Gastrocnemius medialis (tissue), 4 donors: Measurements from ENCODE around the gene HSD17B13. TPM values are rescaled to one million over a fixed set of nuclear protein-coding genes. Genes with fewer than 3 reads are reported as not detected.

Experiments
- ATAC-seq, 2 donors: fragments of 150-250 bp; one replicate each; pipeline ENCODE4 v1.9.1; 2016
- DNase-seq, 2 donors: peaks; one replicate each; pipeline ENCODE4 v3.0.0-alpha.2; 2019
- H3K27ac ChIP-seq, 4 donors: fragments of 200-600 bp; sonication (generic); 1 replicate in 1 of 4; 2 replicates in 3 of 4; pipeline ENCODE4 v1.5.1; 2016 to 2018; ENCODE audit warnings: mild to moderate bottlenecking in 2 of 4, moderate library complexity in 1 of 4
- H3K27me3 ChIP-seq, 3 donors: fragments of 200-600 bp; sonication (generic) in 2 of 3; 1 replicate in 1 of 3; 2 replicates in 2 of 3; pipeline versions ENCODE4 v1.5.1 to v1.6.0; 2016 to 2019; ENCODE audit warnings: mild to moderate bottlenecking in 1 of 3, moderate library complexity in 1 of 3
- H3K36me3 ChIP-seq, 2 donors: fragments of 200-600 bp; sonication (generic) in 1 of 2; one replicate each; pipeline ENCODE4 v1.5.1; 2017 to 2018
- H3K4me1 ChIP-seq, 2 donors: fragments of 200-600 bp; sonication (generic) in 1 of 2; one replicate each; pipeline ENCODE4 v1.5.1; 2016 to 2017; ENCODE audit warnings: mild to moderate bottlenecking in 2 of 2
- H3K4me3 ChIP-seq, 4 donors: fragments of 200-600 bp; sonication (generic) in 3 of 4; 1 replicate in 1 of 4; 2 replicates in 3 of 4; pipeline ENCODE4 v1.5.1; 2016 to 2019; ENCODE audit warnings: mild to moderate bottlenecking in 2 of 4
- H3K9me3 ChIP-seq, 3 donors: fragments of 200-600 bp; sonication (generic) in 2 of 3; 1 replicate in 1 of 3; 2 replicates in 2 of 3; pipeline ENCODE4 v1.5.1; 2016 to 2019
- CTCF ChIP-seq, 5 experiments: fragments of 450-650 bp in 3 of 5; fragments of 200-600 bp in 2 of 5; sonication (generic) in 2 of 5; IDR thresholded peaks in 4 of 5; conservative IDR thresholded peaks in 1 of 5; 1 replicate in 4 of 5; 2 replicates in 1 of 5; pipeline ENCODE4 v1.5.1; 2016 to 2019; ENCODE audit warnings: antibody characterized with exemption in 5 of 5, mild to moderate bottlenecking in 3 of 5, moderate library complexity in 3 of 5
- POLR2A ChIP-seq, 2 donors: fragments of 450-650 bp; IDR thresholded peaks; one replicate each; pipeline ENCODE4 v1.6.1; 2017; ENCODE audit warnings: antibody characterized with exemption in 2 of 2, mild to moderate bottlenecking in 2 of 2, moderate library complexity in 2 of 2
- in situ Hi-C, 4 donors: fragments of 200-750 bp; cut with MboI; loops; one replicate each; pipeline versions ENCODE4 v1.15.0 to v1.8.0; 2017; ENCODE audit warnings: low sequenced_read_pairs in 4 of 4
- intact Hi-C: fragments of 100-400 bp; cut with DNase I; formaldehyde crosslinking; loops from one replicate; pipeline ENCODE4 v1.15.1; 2023; ENCODE audit warnings: low total_unique reads
- total RNA-seq, 4 donors: library from RNA; depleted of rRNA; stranded (reverse); fragments of >200 nt; gene quantifications; one replicate each; pipeline versions ENCODE4 v1.1.0 to v1.2.3, GENCODE V29; 2016

Gene HSD17B13
- total RNA-seq, 4 donors from 2014 or later = 0.13 to 0.58 (median 0.28) TPM

GRCh38 chr4:87339440-87339839 lies 16.8 kb upstream of the HSD17B13 start:
- no peak overlapping the region for H3K4me3 ChIP-seq
- no peak overlapping the region for H3K27ac ChIP-seq
- TF ChIP-seq POLR2A (IDR thresholded peaks at IDR 0.05) (no peak), CTCF (IDR thresholded peaks at IDR 0.05 in 4 of 5, conservative IDR thresholded peaks at IDR 0.05 in 1 of 5) (no peak)
- H3K36me3 ChIP-seq = no peaks in the 10 kb centered on the region
- in situ Hi-C loops (no loop called here), intact Hi-C loops (no loop called here)
- H3K4me1 ChIP-seq = no peaks in the 10 kb centered on the region
- DNase-seq (no peak), ATAC-seq (no peak)
- H3K9me3 ChIP-seq = no peaks in the 10 kb centered on the region
- H3K27me3 ChIP-seq = no peaks in the 10 kb centered on the region

DNA sequence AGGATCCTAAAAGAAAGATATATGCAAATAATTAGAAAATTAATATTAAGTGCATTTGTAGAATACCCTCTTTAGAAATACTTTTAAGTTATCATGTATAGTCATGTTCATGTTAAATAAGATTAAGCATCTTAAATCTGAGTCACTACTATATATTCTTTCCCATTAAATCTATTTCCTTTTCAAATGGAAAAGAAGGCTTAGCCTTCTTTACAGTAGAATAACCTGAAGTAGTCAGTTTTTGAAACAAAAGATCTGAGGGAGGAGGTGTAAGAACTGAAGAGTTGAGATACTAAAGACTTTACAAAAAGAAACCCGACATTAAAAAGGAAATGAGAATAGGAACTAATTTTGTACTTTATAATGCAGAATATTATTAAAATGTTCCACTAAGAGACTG lies 14.7 kb upstream of the HSD17B13 start:
- in situ Hi-C loops = no loop called here
- no peaks in the 10 kb centered on the region for H3K36me3 ChIP-seq

GRCh38 chr4:87333267-87333666 lies 10.6 kb upstream of the HSD17B13 start:
- Histone ChIP-seq H3K27ac (no peak overlapping the region), H3K4me1 (no peaks in the 10 kb centered on the region), H3K36me3 (no peaks in the 10 kb centered on the region), H3K27me3 (no peaks in the 10 kb centered on the region), H3K4me3 (no peak overlapping the region), H3K9me3 (peaks cover 0 to 6% (median 0%) of the 10 kb centered on the region in 3 donors)
- TF ChIP-seq POLR2A (IDR thresholded peaks at IDR 0.05) = no peak
- no peak for TF ChIP-seq CTCF (IDR thresholded peaks at IDR 0.05 in 4 of 5, conservative IDR thresholded peaks at IDR 0.05 in 1 of 5)
- intact Hi-C loops = no loop called here
- ATAC-seq = no peak
- no peak for DNase-seq
- in situ Hi-C loops = no loop called here

More for the DNA sequence above, 14.7 kb upstream of the HSD17B13 start:
- no peak for ATAC-seq
- H3K4me3 ChIP-seq = no peak overlapping the region
- H3K4me1 ChIP-seq = no peaks in the 10 kb centered on the region
- no peak overlapping the region for H3K27ac ChIP-seq
- DNase-seq = no peak
- H3K27me3 ChIP-seq = no peaks in the 10 kb centered on the region
- intact Hi-C loops = no loop called here
- H3K9me3 ChIP-seq = peaks cover 0 to 6% (median 0%) of the 10 kb centered on the region in 3 donors
- no peak for TF ChIP-seq CTCF (IDR thresholded peaks at IDR 0.05 in 4 of 5, conservative IDR thresholded peaks at IDR 0.05 in 1 of 5)
- no peak for TF ChIP-seq POLR2A (IDR thresholded peaks at IDR 0.05)

GRCh38 chr4:87330761-87331160 lies 8.1 kb upstream of the HSD17B13 start:
- intact Hi-C loops = no loop called here
- no peaks in the 10 kb centered on the region for H3K27me3 ChIP-seq
- in situ Hi-C loops = no loop called here
- H3K4me1 ChIP-seq = no peaks in the 10 kb centered on the region
- DNase-seq (no peak), ATAC-seq (no peak)
- TF ChIP-seq POLR2A (IDR thresholded peaks at IDR 0.05) (no peak), CTCF (IDR thresholded peaks at IDR 0.05 in 4 of 5, conservative IDR thresholded peaks at IDR 0.05 in 1 of 5) (no peak)
- H3K4me3 ChIP-seq = no peak overlapping the region
- H3K9me3 ChIP-seq = peaks cover 0 to 6% (median 0%) of the 10 kb centered on the region in 3 donors
- no peaks in the 10 kb centered on the region for H3K36me3 ChIP-seq
- H3K27ac ChIP-seq = no peak overlapping the region

- in situ Hi-C loops = no loop called here
- Histone ChIP-seq H3K9me3 (no peaks in the 10 kb centered on the region), H3K27ac (no peak overlapping the region), H3K27me3 (no peaks in the 10 kb centered on the region), H3K36me3 (no peaks in the 10 kb centered on the region), H3K4me3 (no peak overlapping the region), H3K4me1 (no peaks in the 10 kb centered on the region)
- intact Hi-C loops = no loop called here
- DNase-seq (no peak), ATAC-seq (no peak)
- TF ChIP-seq POLR2A (IDR thresholded peaks at IDR 0.05) (no peak), CTCF (IDR thresholded peaks at IDR 0.05 in 4 of 5, conservative IDR thresholded peaks at IDR 0.05 in 1 of 5) (no peak)
Measured at GRCh38 chr4:87327136-87327535, 4.5 kb upstream of the HSD17B13 start.
